HL-60/S4 treated with retinoic acid at 250 ng/mL for 4 days and 3 days (cell line): ENCODE measurements around the gene NOX4.
"Not testable (repeated sequence)": the region's sequence is repeated elsewhere in the genome, so short reads cannot be mapped to it uniquely, and the experiment has no call there.

Source experiments
- in situ Hi-C: fragments of 300-500 bp; cut with MboI; formaldehyde crosslinking; loops from 2 replicates; pipeline ENCODE4 v1.7.0; 2022; ENCODE audit warnings: low sequenced_read_pairs

NOX4 gene

DNA sequence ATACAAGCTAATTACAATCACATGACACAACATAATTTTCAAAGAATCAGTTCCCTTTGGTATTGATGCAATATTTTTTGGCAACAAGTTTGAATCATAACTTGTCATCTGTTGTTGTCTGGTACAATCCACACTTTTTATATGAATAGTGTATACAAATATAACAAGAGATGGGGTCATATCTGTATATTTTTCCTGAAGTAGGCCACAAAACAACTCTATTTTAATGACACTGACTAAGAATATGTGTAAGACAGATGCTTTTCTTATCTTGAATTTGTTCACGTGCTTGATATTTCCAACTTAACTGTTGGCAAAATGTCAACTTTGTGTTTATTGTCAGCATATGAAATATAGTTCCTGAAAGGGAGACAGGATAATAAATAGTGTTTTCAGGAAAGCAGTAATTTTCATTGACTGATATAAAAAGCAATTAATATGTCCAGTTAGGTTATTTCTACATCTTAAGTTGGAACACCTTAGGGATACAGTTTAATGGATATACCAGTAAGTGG lies 27.9 kb downstream of the NOX4 start:
- in situ Hi-C loops = no loop called here

DNA sequence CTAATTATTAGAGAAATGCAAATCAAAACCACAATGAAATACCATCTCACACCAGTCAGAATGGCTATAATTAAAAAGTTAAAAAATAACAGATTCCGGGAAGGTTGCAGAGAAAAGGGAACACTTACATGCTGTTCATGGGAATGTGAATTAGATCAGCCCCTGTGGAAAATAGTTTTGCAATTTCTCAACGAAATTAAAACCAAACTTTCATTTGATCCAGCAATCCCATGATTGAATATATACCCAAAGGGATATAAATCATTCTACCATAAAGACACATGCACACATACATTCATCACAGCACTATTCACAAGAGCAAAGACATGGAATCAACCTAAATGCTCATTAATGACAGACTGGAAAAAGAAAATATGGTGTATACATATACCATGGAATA lies 32.5 kb downstream of the NOX4 start:
- in situ Hi-C loops = no loop called here

DNA sequence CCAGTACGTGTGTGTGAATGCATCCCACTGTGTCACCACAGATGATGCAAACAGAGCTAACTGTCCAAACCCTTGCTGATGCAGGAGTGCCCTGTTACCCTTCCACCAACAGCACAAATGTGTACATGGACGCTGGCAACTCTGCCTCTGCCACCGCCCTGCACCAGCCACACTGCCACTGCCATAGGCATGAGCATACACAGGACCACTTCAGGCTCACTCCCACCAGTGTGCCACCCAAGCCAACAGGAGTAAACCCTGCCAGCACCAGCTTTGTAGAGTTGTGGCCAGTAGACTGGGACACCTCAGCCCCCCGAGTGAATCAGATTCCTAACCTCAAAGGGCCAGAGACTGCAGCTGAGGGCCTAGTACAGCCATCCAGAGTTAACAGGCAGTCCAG lies 34.0 kb downstream of the NOX4 start:
- in situ Hi-C loops = no loop called here

DNA sequence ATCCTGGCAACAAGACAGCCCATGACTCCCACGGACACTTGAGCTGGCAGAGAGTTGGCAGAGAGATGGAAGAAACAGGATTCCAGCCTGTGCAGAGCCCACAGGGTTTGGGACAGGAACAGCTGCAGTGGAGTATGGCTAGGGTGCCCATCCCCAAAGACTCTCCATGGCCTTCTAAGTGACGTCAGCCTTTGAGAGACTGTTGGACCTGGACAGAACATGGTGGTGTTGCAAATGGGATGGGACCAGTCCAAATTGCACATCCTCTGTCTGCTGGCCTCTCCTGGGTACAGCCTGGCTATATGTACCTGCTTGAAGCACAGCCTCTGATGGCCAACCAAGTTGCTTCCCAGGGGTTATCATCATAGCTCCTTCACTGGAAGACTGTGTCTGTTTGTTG lies 34.5 kb downstream of the NOX4 start:
- in situ Hi-C loops = no loop called here

DNA sequence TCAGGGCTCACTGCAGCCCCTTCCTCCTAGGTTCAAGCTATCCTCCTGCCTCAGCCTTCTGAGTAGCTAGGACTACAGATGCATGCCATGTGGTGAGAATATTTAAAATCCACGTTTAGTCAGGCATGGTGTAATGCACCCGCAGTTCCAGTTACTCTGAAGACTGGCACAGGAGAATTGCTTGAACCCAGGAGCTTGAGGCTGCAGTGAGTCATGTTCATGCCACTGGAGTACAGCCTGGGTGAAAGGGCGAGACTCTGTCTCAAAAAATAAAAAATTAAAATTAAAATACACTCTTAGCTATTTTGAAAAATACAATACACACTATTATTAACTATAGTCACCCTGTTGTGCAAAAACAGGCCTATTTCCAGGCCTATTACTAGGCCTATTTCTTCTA lies 38.4 kb downstream of the NOX4 start:
- in situ Hi-C loops = no loop called here

DNA sequence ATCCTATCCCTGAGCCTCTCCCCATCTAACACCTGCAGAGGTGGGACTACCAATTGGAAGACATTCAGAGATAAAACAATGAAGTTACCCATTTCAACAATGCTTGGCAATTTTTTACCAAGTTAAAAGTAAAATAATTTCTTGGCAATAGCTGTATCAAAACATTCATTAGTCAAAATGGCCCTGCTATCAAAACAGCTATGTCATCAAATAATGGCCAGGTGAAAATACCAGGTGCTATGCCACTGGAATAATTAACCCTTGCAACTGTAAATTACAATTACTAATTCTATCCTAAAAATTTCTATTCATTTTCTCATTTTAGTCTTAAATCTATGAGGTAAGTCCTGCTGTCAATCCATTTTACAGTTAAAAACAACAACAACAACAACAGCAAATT lies 43.3 kb downstream of the NOX4 start:
- in situ Hi-C loops = no loop called here

DNA sequence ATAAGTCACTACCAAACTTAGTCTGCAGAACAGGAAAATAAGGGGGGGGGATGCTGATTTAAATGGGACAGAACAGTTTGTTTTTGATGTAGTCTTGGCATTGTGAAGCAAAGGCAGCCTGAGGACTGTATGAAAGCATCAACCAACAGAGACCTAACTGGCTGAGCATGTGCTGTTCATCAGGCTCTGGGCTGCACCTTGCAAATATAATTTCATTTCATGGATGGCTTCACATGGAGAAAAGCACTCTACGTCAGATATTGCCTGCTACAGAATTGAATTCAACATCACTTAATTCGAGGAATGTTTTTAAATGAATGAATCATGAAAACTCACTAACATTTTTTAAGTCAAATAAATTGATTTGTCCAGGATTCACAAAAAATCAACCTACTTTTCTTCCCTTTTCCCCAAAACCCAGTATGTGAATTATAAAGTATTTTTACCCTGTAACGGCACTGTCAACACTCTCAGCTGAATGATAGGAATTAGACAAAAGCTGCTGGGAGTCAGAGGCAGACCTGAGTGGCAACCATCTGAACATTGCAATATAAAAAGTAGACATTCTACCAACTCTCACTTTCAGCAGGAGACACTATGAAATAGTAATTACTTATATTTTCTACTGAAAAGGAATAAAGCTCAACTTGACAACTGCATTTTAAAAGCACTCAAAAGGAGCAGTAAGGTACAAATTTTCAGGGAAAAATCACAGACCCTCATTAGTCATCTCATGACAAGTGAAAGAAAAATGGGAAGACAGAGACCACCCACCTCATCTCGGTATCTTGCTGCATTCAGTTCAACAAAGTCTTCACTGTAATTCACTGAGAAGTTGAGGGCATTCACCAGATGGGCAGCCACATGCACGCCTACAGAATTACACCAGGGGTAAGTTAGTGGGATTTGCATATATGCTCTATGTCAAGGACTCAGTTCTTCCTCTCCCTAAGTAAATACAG lies 47.5 kb downstream of the NOX4 start:
- in situ Hi-C loops = no loop called here

DNA sequence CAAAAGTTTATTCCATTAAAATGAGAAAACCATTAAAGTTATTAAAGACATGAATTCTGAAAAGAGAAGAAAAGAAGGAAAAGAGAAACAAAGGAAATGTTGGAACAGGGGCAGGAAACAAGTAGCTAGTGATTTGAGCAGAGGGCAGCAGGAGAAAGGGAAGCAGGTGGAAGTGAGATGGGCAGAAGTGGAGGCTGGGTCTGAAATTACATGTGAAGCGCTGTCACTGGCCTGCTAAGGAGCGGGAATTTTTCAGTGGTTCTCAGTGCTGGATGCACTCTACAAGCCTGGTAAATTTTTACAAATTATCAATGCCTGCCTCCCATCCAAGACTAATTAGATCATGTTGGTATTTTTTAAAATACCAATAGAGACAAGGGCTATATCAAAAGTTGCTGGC lies 48.4 kb downstream of the NOX4 start:
- in situ Hi-C loops = no loop called here

DNA sequence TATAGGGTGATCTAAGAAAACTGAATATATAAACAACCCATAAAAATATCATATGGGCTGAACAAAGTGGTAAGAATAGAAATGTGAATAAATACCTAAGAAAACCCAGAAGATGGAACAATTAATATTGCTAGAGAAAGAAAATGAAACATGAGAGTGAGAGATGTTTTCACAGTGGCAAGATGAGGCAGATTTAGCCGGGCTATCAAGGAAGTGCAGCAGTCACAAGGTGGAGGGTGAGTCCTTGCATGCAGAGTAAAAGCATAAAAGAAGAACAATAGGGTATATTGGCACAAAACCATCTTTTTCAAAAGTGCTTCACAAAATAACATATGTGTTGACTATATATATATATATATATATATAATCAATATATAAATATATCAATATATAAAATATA lies 49.6 kb downstream of the NOX4 start:
- in situ Hi-C loops = no loop called here

DNA sequence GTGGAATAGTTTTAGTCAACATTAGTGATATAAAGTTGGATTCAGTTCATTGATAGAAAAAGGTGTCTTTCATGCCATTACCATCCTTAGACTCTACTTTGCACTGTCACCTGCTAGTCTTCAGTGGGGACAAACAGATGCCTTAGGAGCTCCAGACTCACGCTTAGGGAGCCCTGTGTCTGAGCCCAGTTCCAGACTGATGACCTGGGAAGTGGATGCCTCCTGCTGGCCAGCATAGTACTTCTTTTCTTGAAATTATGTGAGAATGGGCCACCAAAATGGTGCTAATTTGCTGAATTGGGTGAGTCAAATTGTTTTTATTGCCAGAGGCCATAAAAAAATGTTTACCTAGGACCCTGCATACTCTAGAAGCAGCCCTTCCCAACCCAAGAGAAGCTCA lies 53.9 kb downstream of the NOX4 start:
- in situ Hi-C loops = no loop called here

DNA sequence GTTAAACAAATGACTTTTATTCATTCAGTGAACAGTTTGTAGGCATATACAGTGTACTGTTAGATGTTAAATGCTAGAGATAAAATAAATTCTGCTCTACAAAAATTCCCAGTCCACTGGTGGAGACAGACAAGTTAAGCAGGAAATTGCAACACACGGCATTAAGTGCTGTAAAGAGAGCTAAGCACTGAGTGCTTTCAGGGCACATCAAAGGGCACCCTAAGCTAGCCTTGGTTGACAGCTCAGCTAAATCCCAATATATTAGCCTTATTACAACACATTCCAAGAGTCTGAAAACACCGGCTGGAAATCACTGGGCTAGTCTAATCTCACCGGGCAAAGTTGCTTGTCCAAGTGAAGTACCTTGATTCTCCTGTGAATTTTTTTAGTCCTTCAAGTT lies 55.1 kb downstream of the NOX4 start:
- in situ Hi-C loops = no loop called here

DNA sequence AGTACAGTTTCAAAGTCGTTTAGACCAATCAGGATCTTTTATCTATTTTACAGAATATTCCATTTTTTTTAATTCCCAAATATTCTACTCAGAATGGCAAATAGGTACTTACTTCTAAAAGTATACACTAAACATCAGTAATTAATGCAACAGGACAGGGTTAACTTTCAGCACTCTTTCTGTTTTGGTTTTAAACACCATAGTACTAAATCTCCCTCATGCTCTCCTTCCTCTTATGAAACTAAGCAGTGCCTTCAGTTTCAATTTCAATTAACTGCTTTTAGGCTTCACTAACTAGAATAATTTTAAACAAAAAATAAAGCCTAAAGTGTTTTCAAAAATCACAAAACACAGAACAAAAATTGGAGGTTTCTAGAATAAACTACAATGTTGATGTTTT lies 57.9 kb downstream of the NOX4 start:
- in situ Hi-C loops = no loop called here

DNA sequence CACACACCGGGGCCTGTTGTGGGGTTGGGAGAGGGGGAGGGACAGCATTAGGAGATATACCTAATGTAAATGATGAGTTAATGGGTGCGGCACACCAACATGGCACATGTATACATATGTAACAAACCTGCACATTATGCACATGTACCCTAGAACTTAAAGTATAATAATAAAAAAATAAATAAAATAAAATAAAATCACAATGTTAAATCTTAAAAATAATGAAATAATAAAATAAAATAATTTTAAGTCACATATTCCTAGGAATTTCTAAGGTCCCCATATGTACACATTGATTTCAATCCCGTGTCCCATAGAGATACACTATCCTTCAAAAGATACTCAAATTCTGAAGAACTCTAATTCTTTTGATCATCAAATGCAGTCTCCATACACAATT lies 59.0 kb downstream of the NOX4 start:
- in situ Hi-C loops = not testable (repeated sequence)

DNA sequence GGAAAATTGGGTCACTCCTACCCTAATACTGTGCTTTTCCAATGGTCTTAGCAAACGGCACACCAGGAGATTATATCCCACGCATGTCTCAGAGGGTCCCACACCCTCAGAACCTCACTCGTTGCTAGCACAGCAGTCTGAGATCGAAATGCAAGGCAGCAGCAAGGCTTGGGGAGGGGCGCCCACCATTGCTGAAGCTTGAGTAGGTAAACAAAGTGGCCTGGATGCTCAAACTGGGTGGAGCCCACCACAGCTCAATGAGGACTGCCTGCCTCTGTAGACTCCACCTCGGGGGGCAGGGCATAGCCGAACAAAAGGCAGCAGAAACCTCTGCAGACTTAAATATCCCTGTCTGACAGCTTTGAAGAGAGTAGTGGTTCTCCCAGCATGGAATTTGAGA lies 64.7 kb downstream of the NOX4 start:
- in situ Hi-C loops = not testable (repeated sequence)

DNA sequence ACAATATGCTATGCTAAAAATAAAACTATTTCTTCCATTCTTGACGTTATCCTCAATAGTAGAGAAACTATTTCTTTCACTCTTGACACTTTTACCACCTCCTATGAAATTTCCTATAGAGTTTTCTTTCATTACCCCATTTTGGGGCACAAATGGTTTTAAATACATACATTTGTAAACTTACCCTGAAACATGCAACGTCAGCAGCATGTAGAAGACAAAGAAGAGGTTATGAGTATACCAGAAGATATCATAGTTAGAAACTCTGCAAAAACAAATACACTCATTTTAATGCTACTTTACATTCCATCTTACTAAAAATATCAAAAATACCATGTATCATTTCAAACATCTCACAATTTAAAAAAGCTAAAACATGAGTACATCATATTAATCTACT lies 69.5 kb downstream of the NOX4 start:
- in situ Hi-C loops = no loop called here

DNA sequence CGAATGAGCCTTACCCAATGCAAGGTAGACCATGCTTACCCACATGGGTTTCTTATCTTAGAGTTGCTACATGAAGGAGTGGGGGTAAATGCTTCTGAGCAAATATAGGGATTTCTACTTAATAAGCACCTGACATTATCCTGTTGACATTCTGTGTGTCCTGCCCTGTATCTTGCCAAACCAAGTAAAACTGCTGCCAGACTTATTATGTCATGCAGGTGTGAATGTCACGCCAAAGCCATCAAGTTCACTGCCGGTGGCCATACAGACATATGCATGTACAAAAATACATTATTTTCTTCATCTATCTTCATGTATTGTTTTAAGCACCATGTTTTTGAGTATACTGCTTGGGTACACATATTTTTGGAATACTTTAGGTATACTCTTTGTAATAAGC lies 70.2 kb downstream of the NOX4 start:
- in situ Hi-C loops = no loop called here

DNA sequence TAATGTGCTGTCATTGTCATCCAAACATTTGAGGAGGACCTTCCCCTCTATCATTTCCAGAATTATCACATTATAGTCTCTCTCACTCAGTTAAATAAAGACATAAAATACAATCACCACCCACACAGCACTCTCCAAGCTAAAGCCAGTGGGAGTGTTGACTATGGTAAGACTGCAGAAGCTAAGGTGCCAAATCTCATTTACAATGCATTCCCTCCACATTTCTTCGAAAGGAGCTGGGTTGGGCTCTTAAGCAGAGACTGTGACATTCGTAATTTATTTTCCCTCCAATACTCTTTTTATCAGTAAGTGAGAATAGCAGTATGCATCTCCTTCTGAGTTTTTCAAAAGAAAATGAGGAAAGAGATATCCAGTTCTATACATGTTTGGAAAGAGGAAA lies 74.2 kb downstream of the NOX4 start:
- in situ Hi-C loops = no loop called here

DNA sequence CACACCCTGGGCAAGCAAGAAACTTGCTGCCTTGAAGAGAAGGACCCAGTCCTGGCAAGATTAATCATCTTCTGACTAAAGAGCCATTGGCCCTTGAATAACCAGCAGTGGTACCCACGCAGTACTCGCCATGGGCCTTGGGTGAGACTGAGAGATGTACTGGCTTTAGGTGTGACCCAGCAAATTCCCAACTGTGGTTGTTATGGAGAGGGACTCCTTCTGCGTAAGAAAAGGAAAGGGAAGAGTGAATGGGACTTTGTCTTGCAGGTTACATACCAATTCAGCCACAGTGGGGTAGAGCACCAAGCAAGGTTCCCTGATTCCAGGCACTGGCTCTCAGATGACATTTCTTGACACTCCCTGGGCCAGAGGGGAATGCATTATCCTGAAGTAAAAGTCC lies 80.1 kb downstream of the NOX4 start:
- in situ Hi-C loops = not testable (repeated sequence)

DNA sequence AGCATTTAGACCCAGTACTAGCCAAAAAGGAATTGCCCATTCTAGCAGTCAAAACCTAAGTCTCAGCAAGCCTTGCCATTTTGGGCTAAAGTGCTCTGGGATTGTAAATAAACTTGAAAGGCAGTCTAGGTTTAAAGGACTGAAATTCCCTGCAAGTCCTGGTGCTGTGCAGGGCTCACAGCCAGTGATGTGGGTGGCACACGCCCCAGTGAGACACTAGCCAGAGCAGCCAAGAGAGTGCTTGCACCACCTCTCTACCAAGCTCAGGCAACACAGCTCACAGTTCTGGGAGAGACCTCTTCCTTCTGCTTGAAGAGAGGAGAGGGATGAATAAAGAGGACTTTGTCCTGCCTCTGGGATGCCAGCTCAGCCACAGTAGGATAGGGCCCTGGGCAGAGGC lies 80.5 kb downstream of the NOX4 start:
- in situ Hi-C loops = not testable (repeated sequence)

DNA sequence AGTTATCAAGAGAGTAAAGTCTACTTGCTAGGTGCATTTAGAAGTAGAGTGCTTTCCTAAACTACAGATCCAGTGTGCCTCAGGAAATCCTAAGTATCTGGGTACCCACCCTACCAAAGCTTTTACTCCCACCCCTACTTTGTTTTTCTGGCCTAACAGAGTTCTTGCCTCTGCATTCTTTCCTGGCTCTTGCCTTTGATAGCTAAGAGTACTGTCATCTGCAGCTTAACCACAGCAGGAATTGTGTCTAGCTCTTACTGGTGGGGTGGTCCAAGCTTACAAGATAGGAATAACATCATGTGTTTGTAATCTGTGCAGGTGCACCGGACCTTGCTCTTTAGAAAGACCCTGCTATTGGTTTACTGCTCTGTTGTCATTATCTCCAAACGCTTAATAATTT lies 82.7 kb downstream of the NOX4 start:
- in situ Hi-C loops = not testable (repeated sequence)

DNA sequence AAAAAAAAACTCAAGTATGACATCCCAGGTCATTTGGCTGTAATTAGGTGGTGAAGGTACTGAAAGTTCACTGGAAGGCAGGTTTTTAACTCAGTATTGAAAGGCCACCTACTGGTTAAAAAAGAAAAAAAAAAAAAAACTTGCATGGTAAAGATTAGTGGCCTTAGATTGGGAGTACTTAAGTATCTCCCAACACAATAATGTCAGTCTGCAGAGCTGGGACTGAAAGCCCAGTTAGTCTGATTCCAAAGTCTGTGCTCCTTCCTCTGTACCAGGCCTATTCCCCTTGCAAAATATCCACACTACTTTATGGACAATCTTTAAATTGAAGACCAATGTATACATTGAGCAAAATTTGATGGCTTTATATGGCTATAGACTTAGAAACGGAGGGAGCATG lies 85.5 kb downstream of the NOX4 start:
- in situ Hi-C loops = no loop called here

DNA sequence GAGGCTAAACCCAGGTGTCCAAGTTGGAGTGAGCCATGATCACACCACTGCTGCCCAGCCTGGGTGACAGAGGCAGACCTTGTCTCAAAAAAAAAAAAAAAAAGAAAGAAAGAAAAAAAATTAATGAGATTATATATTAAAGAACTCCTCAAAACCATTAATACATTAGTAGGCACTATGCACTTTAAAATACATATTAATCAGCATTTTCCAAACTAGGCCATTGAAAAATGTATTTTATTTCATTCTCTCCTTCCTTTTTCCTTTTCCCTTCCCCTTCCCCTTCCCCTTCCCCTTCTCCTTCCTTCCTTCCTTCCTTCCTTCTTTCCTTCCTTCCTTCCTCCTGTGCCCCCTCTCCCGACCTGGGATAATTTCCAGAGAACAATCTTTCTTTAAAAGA lies 99.5 kb downstream of the NOX4 start:
- in situ Hi-C loops = not testable (repeated sequence)

DNA sequence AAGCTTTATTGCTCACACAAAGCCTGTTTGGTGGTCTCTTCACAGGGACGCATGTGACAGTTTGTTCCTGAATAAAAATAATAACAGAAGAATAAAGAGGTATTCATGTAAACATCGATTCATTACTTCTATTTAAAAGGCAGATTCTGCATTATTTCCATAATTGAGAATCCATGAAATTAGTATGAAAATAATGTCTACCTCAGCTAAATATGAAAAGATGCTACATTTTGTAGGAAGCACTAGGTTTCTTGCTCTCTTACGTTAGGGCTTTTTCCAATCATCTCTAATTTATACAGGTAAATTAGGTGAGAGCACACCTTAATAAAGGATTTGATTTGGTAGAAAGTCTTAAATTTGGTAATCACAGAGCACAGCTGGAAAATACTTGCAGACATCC lies 103.7 kb downstream of the NOX4 start:
- in situ Hi-C loops = not testable (repeated sequence)
